Head of caudate nucleus (tissue), 42 donors: ENCODE measurements around the gene SPTLC2.
"Not testable (repeated sequence)": the region's sequence is repeated elsewhere in the genome, so short reads cannot be mapped to it uniquely, and the experiment has no call there.

Experiments used
- DNase-seq, 42 donors: peaks; one replicate each; pipeline versions ENCODE4 v3.0.0 to v3.0.0-alpha.2; 2020 to 2021; ENCODE audit warnings: mixed read lengths in 7 of 42
- intact Hi-C: fragments of 100-400 bp; cut with DNase I; formaldehyde crosslinking; loops from one replicate; pipeline ENCODE4 v1.15.0; 2022

SPTLC2 gene

GRCh38 chr14:77635466-77635865 lies 19.0 kb upstream of the SPTLC2 start:
- DNase-seq, intact Hi-C loops: not testable (repeated sequence)

GRCh38 chr14:77630111-77630510 lies 13.7 kb upstream of the SPTLC2 start:
- peak in 1 of 42 donors; percentile 5 for DNase-seq
- intact Hi-C loops = no loop called here

- intact Hi-C loops = no loop called here
These were observed 8.9 kb upstream of the SPTLC2 start for GRCh38 chr14:77625360-77625759.

GRCh38 chr14:77623201-77623600 lies 6.8 kb upstream of the SPTLC2 start:
- DNase-seq = no peak
- intact Hi-C loops = no loop called here

More at GRCh38 chr14:77625360-77625759, 8.9 kb upstream of the SPTLC2 start:
- DNase-seq = no peak

- no peak for DNase-seq
- intact Hi-C loops = no loop called here
These were observed 6.0 kb upstream of the SPTLC2 start for GRCh38 chr14:77622366-77622961.

GRCh38 chr14:77620222-77620870 lies 3.9 kb upstream of the SPTLC2 start:
- intact Hi-C loops = no loop called here
- no peak for DNase-seq

- DNase-seq = no peak
- intact Hi-C loops = loop anchor here (5.0 to 10.0 kb wide), 2 partner anchors 66 to 86 kb away; partner anchors contain the start of genes ALKBH1 and SLIRP
These were observed 2.0 kb upstream of the SPTLC2 start for GRCh38 chr14:77618381-77618970.

- intact Hi-C loops = loop anchor here (5.0 to 10.0 kb wide), 2 partner anchors 64 to 89 kb away; partner anchors contain the start of genes ALKBH1 and SLIRP
- peak in 9 of 42 donors; percentile 3 to 28 (median 13) for DNase-seq
These were observed 344 bp downstream of the SPTLC2 start for GRCh38 chr14:77616133-77616453.

- DNase-seq = peak in 14 of 42 donors; percentile 4 to 50 (median 14)
- intact Hi-C loops = loop anchor here (5.0 to 10.0 kb wide), 2 partner anchors 63 to 89 kb away; partner anchors contain the start of genes ALKBH1 and SLIRP
These were observed 890 bp downstream of the SPTLC2 start for GRCh38 chr14:77615361-77616132.

GRCh38 chr14:77613201-77613600 lies 3.2 kb downstream of the SPTLC2 start:
- intact Hi-C loops = loop anchor here (10.0 kb wide), 1 partner anchor 92 kb away; the partner anchor contains the start of genes ALKBH1 and SLIRP
- peak in 5 of 42 donors; percentile 18 to 56 (median 22) for DNase-seq

GRCh38 chr14:77612011-77612620 lies 4.3 kb downstream of the SPTLC2 start:
- intact Hi-C loops = loop anchor here (10.0 kb wide), 1 partner anchor 93 kb away; the partner anchor contains the start of genes ALKBH1 and SLIRP

GRCh38 chr14:77610553-77610952 lies 5.9 kb downstream of the SPTLC2 start:
- no peak for DNase-seq
- intact Hi-C loops = loop anchor here (10.0 kb wide), 1 partner anchor 94 kb away; the partner anchor contains the start of genes ALKBH1 and SLIRP

More at GRCh38 chr14:77612011-77612620, 4.3 kb downstream of the SPTLC2 start:
- DNase-seq = peak in 5 of 42 donors; percentile 10 to 44 (median 19)

GRCh38 chr14:77609922-77610321 lies 6.5 kb downstream of the SPTLC2 start:
- intact Hi-C loops = loop anchor here (10.0 kb wide), 1 partner anchor 95 kb away; the partner anchor contains the start of genes ALKBH1 and SLIRP
- no peak for DNase-seq

- intact Hi-C loops = no loop called here
- DNase-seq = peak in 8 of 42 donors; percentile 12 to 47 (median 16)
These were observed 8.6 kb downstream of the SPTLC2 start for GRCh38 chr14:77607741-77608302.

- intact Hi-C loops = no loop called here
These were observed 11.0 kb downstream of the SPTLC2 start for GRCh38 chr14:77605392-77605972.

GRCh38 chr14:77603654-77604255 lies 12.7 kb downstream of the SPTLC2 start:
- intact Hi-C loops = no loop called here
- DNase-seq = peak in 11 of 42 donors; percentile 11 to 55 (median 20)

More at GRCh38 chr14:77605392-77605972, 11.0 kb downstream of the SPTLC2 start:
- peak in 1 of 42 donors; percentile 4 for DNase-seq

GRCh38 chr14:77603031-77603430 lies 13.4 kb downstream of the SPTLC2 start:
- no peak for DNase-seq
- intact Hi-C loops = no loop called here
